ENCODE measurements around the gene WLS.

The WLS gene

DNA sequence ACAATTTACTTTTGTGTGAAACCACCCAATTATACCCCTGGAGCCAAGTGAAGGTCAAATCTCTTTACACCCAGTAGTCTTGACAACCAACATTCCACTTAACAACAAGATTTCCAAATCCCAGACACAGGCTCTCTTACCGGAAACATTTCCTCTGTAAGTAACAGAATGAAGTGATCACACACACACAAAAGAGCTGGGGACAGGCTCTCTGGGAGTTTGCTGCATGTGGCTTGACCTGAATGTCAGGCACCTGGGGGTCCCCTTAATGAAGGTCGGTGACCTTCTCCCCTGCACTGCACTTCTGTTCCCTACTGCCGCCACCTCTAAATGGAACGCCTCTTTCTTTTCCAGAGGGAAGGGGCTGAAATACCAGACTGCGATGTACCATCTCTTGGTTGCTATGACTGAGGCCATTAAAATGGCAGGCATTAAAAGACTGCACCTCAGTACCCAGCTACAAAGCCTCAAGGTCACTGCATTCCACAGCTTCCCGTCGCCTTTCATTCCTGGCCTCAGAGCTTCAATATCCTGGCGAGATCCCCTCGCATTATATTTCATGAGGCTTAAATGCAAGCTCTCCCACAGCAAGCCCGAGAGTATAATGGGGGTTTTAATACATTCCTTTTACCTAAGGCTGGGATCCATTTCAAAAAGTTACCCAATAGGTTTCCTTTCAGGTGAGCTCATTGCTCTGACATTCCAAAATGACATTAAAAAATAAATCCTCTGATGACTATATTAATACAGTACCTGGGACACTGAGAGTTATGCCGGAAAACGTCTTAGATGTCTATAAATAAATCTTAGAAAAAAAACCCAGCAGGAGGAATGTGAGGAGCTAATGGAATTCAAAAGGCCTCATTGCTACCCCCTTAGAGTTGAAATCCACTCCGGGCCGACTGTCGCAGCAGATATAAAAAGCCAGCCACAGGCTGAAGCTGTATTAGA is 91.0 kb downstream of the WLS start:
- CTCF ChIA-PET, result interaction anchor here (0.7 to 1.4 kb wide), 7 partner anchors 20 to 301 kb away, joined by 3 to 6 read pairs (median 4); no protein-coding TSS in a partner anchor
- no peak for DNase-seq (ENCODE audit: low read depth, low spot score)

DNA sequence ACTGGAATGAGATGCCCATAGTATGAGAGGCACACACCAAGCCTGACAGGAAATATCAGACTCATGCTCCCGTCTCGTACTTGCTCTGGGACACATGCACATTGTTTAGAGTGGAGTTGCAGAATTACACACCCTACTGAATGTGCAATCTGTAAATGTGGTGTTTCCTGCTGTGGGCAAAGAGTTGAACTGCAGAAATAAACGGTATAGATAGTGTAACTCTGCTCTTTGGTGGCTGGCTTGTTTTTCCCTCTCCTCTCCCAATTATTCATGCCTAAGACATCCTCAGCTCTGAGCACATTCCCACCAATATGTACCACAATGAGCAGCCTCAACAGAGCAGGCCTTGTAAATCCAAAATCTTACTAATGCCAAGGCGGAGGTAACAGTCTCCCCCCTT is 91.8 kb downstream of the WLS start:
- TF ChIP-seq, protein P1, sequence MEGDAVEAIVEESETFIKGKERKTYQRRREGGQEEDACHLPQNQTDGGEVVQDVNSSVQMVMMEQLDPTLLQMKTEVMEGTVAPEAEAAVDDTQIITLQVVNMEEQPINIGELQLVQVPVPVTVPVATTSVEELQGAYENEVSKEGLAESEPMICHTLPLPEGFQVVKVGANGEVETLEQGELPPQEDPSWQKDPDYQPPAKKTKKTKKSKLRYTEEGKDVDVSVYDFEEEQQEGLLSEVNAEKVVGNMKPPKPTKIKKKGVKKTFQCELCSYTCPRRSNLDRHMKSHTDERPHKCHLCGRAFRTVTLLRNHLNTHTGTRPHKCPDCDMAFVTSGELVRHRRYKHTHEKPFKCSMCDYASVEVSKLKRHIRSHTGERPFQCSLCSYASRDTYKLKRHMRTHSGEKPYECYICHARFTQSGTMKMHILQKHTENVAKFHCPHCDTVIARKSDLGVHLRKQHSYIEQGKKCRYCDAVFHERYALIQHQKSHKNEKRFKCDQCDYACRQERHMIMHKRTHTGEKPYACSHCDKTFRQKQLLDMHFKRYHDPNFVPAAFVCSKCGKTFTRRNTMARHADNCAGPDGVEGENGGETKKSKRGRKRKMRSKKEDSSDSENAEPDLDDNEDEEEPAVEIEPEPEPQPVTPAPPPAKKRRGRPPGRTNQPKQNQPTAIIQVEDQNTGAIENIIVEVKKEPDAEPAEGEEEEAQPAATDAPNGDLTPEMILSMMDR (IDR thresholded peaks at IDR 0.05; ENCODE audit: insufficient read depth, low read length, missing control alignments), result no peak
- ChIA-PET POLR2A (interaction anchor here (1.1 kb wide), 1 partner anchor 92 kb away, joined by 3 read pairs; the partner anchor contains the start of gene WLS), CTCF (interaction anchor here (1.4 kb wide), 1 partner anchor 24 kb away, joined by 6 read pairs; no protein-coding TSS in a partner anchor)
- DNase-seq (ENCODE audit: low read depth, low spot score), result no peak
- no peak overlapping the region for H3K4me3 ChIP-seq (ENCODE audit: low read depth, low read length)

More for the DNA sequence above, 91.0 kb downstream of the WLS start:
- TF ChIP-seq, protein P1 (IDR thresholded peaks at IDR 0.05; ENCODE audit: insufficient read depth, low read length, missing control alignments), result no peak
- POLR2A ChIA-PET, result interaction anchor here (1.1 kb wide), 1 partner anchor 91 kb away, joined by 3 read pairs; the partner anchor contains the start of gene WLS
- H3K4me3 ChIP-seq (ENCODE audit: low read depth, low read length), result no peak overlapping the region

GRCh38 chr1:68136187-68136586 is 96.1 kb downstream of the WLS start:
- DNase-seq (ENCODE audit: low read depth, low spot score), result no peak
- ChIA-PET POLR2A (no interaction called here), CTCF (no interaction called here)
- TF ChIP-seq, protein P1 (IDR thresholded peaks at IDR 0.05; ENCODE audit: insufficient read depth, low read length, missing control alignments), result no peak
- no peak overlapping the region for H3K4me3 ChIP-seq (ENCODE audit: low read depth, low read length)

DNA sequence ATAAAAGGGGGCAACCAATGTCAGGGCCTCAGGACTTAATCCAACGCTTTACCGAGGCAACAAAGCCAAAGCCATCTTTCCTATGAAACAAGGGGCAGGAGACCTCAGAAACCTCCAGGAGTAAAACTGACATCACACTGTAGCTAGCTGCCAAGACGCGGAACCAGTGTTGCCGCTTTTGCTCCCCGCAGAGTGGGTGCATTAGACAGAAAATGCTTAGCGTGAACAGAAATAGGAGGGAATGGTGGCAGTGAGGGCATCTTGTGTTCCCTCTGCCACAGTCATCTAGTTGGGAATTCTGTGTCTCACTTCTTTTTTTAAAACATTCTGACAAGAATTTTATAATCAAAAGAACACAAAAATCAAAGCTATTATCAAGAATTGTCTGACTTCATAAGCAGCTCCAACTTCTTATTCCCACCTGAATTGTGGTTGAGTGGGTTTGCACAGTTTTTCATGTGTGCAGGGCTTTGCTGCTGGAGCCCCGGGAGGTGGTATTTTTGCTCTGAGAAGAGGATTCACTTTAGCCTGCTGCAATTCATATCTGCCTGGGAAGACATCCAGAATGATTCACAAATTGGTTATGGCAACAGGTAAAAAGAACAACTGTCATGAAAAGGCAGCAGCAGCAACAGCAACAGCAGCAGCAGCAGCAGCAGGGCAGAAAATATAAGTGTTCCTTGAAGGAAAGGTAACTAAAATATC is 99.7 kb downstream of the WLS start:
- no peak overlapping the region for H3K4me3 ChIP-seq (ENCODE audit: low read depth, low read length)
- TF ChIP-seq, protein P1 (IDR thresholded peaks at IDR 0.05; ENCODE audit: insufficient read depth, low read length, missing control alignments), result no peak
- ChIA-PET POLR2A (no interaction called here), CTCF (interaction anchor here (1.1 to 2.1 kb wide), 4 partner anchors 11 to 210 kb away, joined by 4 to 10 read pairs (median 6); no protein-coding TSS in a partner anchor)
- DNase-seq (ENCODE audit: low read depth, low spot score), result no peak

DNA sequence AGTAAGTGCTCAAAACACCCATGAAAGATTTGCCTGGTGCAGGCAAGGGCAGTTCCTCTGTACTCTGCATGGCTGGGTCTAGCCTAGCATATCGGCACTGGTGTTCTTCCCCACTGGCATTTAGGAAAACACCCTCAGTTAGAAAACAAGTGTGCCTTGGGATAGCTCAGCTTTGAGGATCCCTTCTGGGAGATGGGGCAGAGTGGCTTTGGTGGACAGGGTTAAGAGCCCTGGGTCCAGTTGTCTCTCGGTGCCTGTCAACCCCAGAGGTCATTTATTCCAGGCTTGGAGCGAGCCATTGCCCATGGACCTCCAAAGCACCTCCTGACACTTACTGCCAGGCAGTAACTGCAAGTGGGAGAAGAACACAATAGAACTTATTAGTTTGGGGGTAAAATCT is 101.1 kb downstream of the WLS start:
- CTCF ChIA-PET, result interaction anchor here (1.9 to 3.4 kb wide), 2 partner anchors 11 to 215 kb away, joined by 8 to 10 read pairs; no protein-coding TSS in a partner anchor
- POLR2A ChIA-PET, result no interaction called here
- TF ChIP-seq, protein P1 (IDR thresholded peaks at IDR 0.05; ENCODE audit: insufficient read depth, low read length, missing control alignments), result no peak
- DNase-seq (ENCODE audit: low read depth, low spot score), result no peak
- no peak overlapping the region for H3K4me3 ChIP-seq (ENCODE audit: low read depth, low read length)
